Measurements from ENCODE around the gene GPR35.

DNA sequence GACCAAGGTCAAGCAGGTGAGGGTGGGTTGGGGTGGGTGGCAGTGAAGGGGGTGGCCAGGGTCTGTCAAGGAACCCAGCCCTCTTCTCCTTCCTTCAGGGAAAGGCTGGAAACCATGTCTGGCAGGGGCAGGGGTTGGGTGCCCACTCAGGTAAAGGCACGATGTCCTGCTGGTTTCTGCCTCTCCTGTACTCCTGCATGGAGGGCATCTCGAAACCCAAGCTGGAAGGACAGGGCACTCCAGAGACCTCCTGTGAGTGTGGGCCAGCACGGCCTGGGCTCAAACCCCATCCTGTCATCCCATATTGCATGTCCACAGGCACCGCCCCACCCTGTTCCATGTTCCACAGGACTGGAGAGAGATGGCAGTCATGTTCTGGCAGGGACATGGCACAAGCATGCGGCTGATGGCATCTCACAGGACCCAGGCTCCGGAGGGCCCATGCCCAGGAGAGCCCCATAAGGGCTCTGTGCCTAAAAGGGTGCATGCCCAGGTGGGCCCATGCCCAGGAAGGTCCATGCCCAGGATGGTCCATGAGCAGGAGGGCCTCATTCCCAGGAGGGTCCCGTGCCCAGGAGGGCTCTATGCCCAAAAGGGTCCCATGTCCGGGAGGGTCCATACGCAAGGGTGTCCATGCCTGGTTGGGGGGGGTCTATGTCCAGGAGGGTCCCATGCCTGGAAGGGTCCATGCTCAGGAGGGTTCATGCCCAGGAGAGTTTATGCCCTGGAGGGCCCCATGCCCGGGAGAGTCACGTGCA is 6.4 kb downstream of the GPR35 start:
- TF ChIP-seq, protein P1, sequence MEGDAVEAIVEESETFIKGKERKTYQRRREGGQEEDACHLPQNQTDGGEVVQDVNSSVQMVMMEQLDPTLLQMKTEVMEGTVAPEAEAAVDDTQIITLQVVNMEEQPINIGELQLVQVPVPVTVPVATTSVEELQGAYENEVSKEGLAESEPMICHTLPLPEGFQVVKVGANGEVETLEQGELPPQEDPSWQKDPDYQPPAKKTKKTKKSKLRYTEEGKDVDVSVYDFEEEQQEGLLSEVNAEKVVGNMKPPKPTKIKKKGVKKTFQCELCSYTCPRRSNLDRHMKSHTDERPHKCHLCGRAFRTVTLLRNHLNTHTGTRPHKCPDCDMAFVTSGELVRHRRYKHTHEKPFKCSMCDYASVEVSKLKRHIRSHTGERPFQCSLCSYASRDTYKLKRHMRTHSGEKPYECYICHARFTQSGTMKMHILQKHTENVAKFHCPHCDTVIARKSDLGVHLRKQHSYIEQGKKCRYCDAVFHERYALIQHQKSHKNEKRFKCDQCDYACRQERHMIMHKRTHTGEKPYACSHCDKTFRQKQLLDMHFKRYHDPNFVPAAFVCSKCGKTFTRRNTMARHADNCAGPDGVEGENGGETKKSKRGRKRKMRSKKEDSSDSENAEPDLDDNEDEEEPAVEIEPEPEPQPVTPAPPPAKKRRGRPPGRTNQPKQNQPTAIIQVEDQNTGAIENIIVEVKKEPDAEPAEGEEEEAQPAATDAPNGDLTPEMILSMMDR (IDR thresholded peaks at IDR 0.05; ENCODE audit: extremely low read depth in 1 of 2, insufficient read depth in 1 of 2, low read depth in 1 of 2, low read length in 2 of 2) = no peak
- TF ChIP-seq EZH2 (IDR thresholded peaks at IDR 0.05; ENCODE audit: borderline replicate concordance, low read depth, low read length, severe bottlenecking) (no peak), POLR2AphosphoS5 (IDR thresholded peaks at IDR 0.05; ENCODE audit: insufficient read depth, low read depth, low read length) (no peak), POLR2A (IDR thresholded peaks at IDR 0.05; ENCODE audit: low read depth, low read length) (no peak), JUN (IDR thresholded peaks at IDR 0.05; ENCODE audit: borderline replicate concordance, insufficient read depth, insufficient read length, low read depth) (no peak)
- TF ChIP-seq, protein P2, sequence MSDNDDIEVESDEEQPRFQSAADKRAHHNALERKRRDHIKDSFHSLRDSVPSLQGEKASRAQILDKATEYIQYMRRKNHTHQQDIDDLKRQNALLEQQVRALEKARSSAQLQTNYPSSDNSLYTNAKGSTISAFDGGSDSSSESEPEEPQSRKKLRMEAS (IDR thresholded peaks at IDR 0.05; ENCODE audit: insufficient read depth, insufficient read length) = no peak

Measured in endothelial cell of umbilical vein (primary cell).